Endothelial cell of umbilical vein (primary cell): ENCODE measurements around the gene C3orf80. TPM values are rescaled to one million over a fixed set of nuclear protein-coding genes. Genes with fewer than 3 reads are reported as not detected.

ENCODE experiments used
- BruUV-seq: library from RNA; stranded (reverse); fragments of 400-500 nt; replicated peaks from 2 replicates; lab custom pipeline; 2021; lab: Mats Ljungman, UMichigan
- CTCF ChIA-PET: fragments of 300-600, 350-600 bp; sonication (Branson Sonifier 250); formaldehyde crosslinking; loops from one replicate; lab custom pipeline; 2021; ENCODE audit warnings: antibody characterized with exemption, inconsistent platforms; lab: Charles Lee
- POLR2A ChIA-PET: fragments of 300-600, 350-600 bp; sonication (Branson Sonifier 250); formaldehyde crosslinking; loops from one replicate; lab custom pipeline; 2021; ENCODE audit warnings: antibody characterized with exemption, inconsistent platforms; lab: Charles Lee
- DNase-seq: peaks from one replicate; pipeline ENCODE4 v3.0.0-alpha.2; 2011; ENCODE audit warnings: low read depth, low spot score
- FAIRE-seq: peaks from 2 replicates; lab custom pipeline; 2011; peaks lifted over from hg19 to GRCh38; lab: Jason Lieb, UNC
- H2AFZ ChIP-seq: 2 replicates; pipeline ENCODE4 v1.6.0; 2012; ENCODE audit warnings: low read depth, low read length, control low read depth, inconsistent platforms
- H3K27ac ChIP-seq: 2 replicates; pipeline ENCODE4 v1.5.1; 2011; ENCODE audit warnings: low read depth, mild to moderate bottlenecking, control low read depth, low read length, moderate library complexity; ENCODE audit not compliant: insufficient read depth
- H3K27me3 ChIP-seq, 2 experiments: 2 replicates each; pipeline versions ENCODE4 v1.6.0 to v1.6.1; 2011; ENCODE audit warnings: low read length in 2 of 2, mixed read lengths in 1 of 2; ENCODE audit not compliant: control insufficient read depth in 2 of 2, insufficient read depth in 2 of 2
- H3K36me3 ChIP-seq, 2 experiments: 2 replicates in 1 of 2; 3 replicates in 1 of 2; pipeline ENCODE4 v1.5.1; 2011; ENCODE audit warnings: low read length in 2 of 2, mild to moderate bottlenecking in 1 of 2, moderate library complexity in 1 of 2; ENCODE audit not compliant: control insufficient read depth in 2 of 2, insufficient read depth in 2 of 2; ENCODE audit errors: extremely low read depth in 1 of 2
- H3K4me1 ChIP-seq: 3 replicates; pipeline ENCODE4 v1.5.1; 2011; ENCODE audit warnings: mild to moderate bottlenecking, low read length; ENCODE audit not compliant: control insufficient read depth, insufficient read depth; ENCODE audit errors: extremely low read depth
- H3K4me2 ChIP-seq: 2 replicates; pipeline ENCODE4 v1.6.1; 2011; ENCODE audit warnings: low read length, control low read depth, mixed read lengths; ENCODE audit not compliant: insufficient read depth
- H3K4me3 ChIP-seq, 3 experiments: fragments of 200-600 bp in 1 of 3; sonication (generic), shearing (Covaris generic) in 1 of 3; replicated peaks in 1 of 3; 2 replicates each; pipeline ENCODE4 v1.5.1; 2011 to 2016; ENCODE audit warnings: control low read depth in 3 of 3, low read length in 3 of 3, mild to moderate bottlenecking in 2 of 3, inconsistent platforms in 1 of 3, low read depth in 1 of 3, moderate library complexity in 1 of 3; ENCODE audit not compliant: insufficient read depth in 1 of 3
- H3K79me2 ChIP-seq: 2 replicates; pipeline ENCODE4 v1.6.0; 2012; ENCODE audit warnings: low read length, inconsistent platforms; ENCODE audit not compliant: control insufficient read depth, insufficient read depth
- H3K9ac ChIP-seq: replicated peaks from 2 replicates; pipeline ENCODE3; 2011; ENCODE audit warnings: low read length, control low read depth; ENCODE audit not compliant: insufficient read depth; ENCODE audit errors: extremely low read depth
- H3K9me1 ChIP-seq: replicated peaks from 3 replicates; pipeline ENCODE4 v1.6.0; 2011; ENCODE audit warnings: mild to moderate bottlenecking, low read length; ENCODE audit not compliant: control insufficient read depth, insufficient read depth; ENCODE audit errors: extremely low read depth
- H3K9me3 ChIP-seq: replicated peaks from 2 replicates; pipeline ENCODE4 v1.5.1; 2012; ENCODE audit warnings: low read length, inconsistent platforms; ENCODE audit not compliant: control insufficient read depth, insufficient read depth
- H4K20me1 ChIP-seq: replicated peaks from 2 replicates; pipeline ENCODE3; 2011; ENCODE audit warnings: mild to moderate bottlenecking, low read length; ENCODE audit not compliant: control insufficient read depth, insufficient read depth; ENCODE audit errors: extremely low read depth
- EZH2 ChIP-seq: IDR thresholded peaks from 2 replicates; pipeline ENCODE4 v1.6.1; 2012; ENCODE audit warnings: borderline replicate concordance, low read depth, mild to moderate bottlenecking, moderate library complexity, low read length, inconsistent platforms; ENCODE audit not compliant: severe bottlenecking
- FOS ChIP-seq: IDR thresholded peaks from 2 replicates; pipeline ENCODE4 v1.6.1; 2011; ENCODE audit warnings: mild to moderate bottlenecking, low read length, moderate library complexity, borderline replicate concordance; ENCODE audit not compliant: insufficient read depth
- GATA2 ChIP-seq: IDR thresholded peaks from 2 replicates; pipeline ENCODE4 v1.7.0; 2011; ENCODE audit warnings: low read depth, mild to moderate bottlenecking, moderate library complexity, mixed read lengths, low read length; ENCODE audit not compliant: insufficient read length, insufficient read depth
- JUN ChIP-seq: IDR thresholded peaks from 2 replicates; pipeline ENCODE4 v1.6.1; 2011; ENCODE audit warnings: borderline replicate concordance, low read depth; ENCODE audit not compliant: insufficient read length, insufficient read depth
- MYC ChIP-seq: IDR thresholded peaks from one replicate; pipeline ENCODE4 v1.6.1; 2011; ENCODE audit warnings: mild to moderate bottlenecking, low read depth, low read length
- POLR2A ChIP-seq: IDR thresholded peaks from 2 replicates; pipeline ENCODE4 v1.6.1; 2012; ENCODE audit warnings: low read depth, mild to moderate bottlenecking, control low read depth, low read length
- POLR2AphosphoS5 ChIP-seq: IDR thresholded peaks from 2 replicates; pipeline ENCODE4 v1.6.1; 2012; ENCODE audit warnings: low read depth, mild to moderate bottlenecking, control low read depth, low read length, moderate library complexity; ENCODE audit not compliant: insufficient read depth
- dilution Hi-C: fragments of 300-500 bp; cut with MboI; formaldehyde crosslinking; loops from one replicate; pipeline ENCODE4 v1.15.0; 2019; ENCODE audit warnings: low sequenced_read_pairs; ENCODE audit not compliant: extremely low pct_ligation_motif_present
- intact Hi-C: fragments of 100-400 bp; cut with micrococcal nuclease; formaldehyde crosslinking; loops from one replicate; pipeline ENCODE4 v1.10.0; 2022
- polyA plus RNA-seq, 4 experiments: library from polyadenylated mRNA; depleted of rRNA in 3 of 4; stranded (reverse) in 3 of 4; unstranded in 1 of 4; fragments of >200 nt; gene quantifications; 2 replicates each; pipeline versions ENCODE4 v1.2.1 to v1.2.3, GENCODE V29; 2011 to 2012; ENCODE audit warnings: missing spikeins in 1 of 4
- total RNA-seq: library from RNA; stranded (reverse); gene quantifications from 2 replicates; pipeline ENCODE4 v1.2.3, GENCODE V29; 2021
- TF ChIP-seq, protein P1 (sequence below), 2 donors: IDR thresholded peaks; 1 replicate in 1 of 2; 2 replicates in 1 of 2; pipeline ENCODE4 v1.5.1; 2011; ENCODE audit warnings: low read length in 2 of 2, mild to moderate bottlenecking in 2 of 2, moderate library complexity in 2 of 2, control low read depth in 1 of 2, inconsistent platforms in 1 of 2, low read depth in 1 of 2; ENCODE audit not compliant: insufficient read depth in 1 of 2; ENCODE audit errors: extremely low read depth in 1 of 2
- TF ChIP-seq, protein P2 (sequence below): IDR thresholded peaks from 2 replicates; pipeline ENCODE4 v1.6.1; 2011; ENCODE audit not compliant: insufficient read depth, insufficient read length

C3orf80 gene
- total and polyA plus RNA-seq, 2 donors (not counting 3 experiments of a cell fraction or from before 2014, with no cell fraction given), result 0.04 TPM; not detected in 1

DNA sequence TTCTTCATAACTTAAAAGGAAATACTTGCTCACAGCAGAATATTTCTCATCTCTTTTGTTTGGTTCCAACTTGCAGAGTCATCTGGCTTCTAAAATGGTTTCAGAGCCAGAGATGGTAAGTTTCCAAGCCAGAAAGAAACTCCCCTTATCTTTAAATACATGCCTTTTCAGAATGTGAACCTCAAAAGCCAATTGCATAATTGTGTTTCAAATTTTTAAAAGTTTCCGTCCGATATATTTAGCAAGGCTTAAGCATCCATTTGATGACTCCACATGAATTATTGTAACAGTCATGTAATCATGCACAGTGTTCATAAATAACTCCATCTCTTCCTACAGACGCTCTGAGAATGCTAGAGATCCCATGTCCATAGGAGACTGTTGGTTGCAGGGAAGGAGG lies 40.6 kb upstream of the C3orf80 start:
- H2AFZ ChIP-seq, result no peak overlapping the region

More for the DNA sequence above, 40.6 kb upstream of the C3orf80 start:
- ChIA-PET POLR2A (no interaction called here), CTCF (no interaction called here)
- no peak overlapping the region for H3K4me3 ChIP-seq
- no peak overlapping the region for H3K27ac ChIP-seq
- H3K4me2 ChIP-seq, result no peak overlapping the region
- DNase-seq (no peak), FAIRE-seq (no peak)
- H3K9ac ChIP-seq, result no peak overlapping the region
- no peaks in the 10 kb centered on the region for H3K9me3 ChIP-seq
- H3K9me1 ChIP-seq, result no peaks in the 10 kb centered on the region
- H3K79me2 ChIP-seq, result no peaks in the 10 kb centered on the region
- H3K36me3 ChIP-seq, result no peaks in the 10 kb centered on the region
- dilution Hi-C loops (no loop called here), intact Hi-C loops (no loop called here)
- peaks cover 11% of the 10 kb centered on the region for H3K4me1 ChIP-seq
- TF ChIP-seq POLR2AphosphoS5, result no peak
- no peak for TF ChIP-seq POLR2A
- TF ChIP-seq FOS, result no peak
- no peak for TF ChIP-seq EZH2
- TF ChIP-seq, protein P1, sequence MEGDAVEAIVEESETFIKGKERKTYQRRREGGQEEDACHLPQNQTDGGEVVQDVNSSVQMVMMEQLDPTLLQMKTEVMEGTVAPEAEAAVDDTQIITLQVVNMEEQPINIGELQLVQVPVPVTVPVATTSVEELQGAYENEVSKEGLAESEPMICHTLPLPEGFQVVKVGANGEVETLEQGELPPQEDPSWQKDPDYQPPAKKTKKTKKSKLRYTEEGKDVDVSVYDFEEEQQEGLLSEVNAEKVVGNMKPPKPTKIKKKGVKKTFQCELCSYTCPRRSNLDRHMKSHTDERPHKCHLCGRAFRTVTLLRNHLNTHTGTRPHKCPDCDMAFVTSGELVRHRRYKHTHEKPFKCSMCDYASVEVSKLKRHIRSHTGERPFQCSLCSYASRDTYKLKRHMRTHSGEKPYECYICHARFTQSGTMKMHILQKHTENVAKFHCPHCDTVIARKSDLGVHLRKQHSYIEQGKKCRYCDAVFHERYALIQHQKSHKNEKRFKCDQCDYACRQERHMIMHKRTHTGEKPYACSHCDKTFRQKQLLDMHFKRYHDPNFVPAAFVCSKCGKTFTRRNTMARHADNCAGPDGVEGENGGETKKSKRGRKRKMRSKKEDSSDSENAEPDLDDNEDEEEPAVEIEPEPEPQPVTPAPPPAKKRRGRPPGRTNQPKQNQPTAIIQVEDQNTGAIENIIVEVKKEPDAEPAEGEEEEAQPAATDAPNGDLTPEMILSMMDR (IDR thresholded peaks at IDR 0.05; ENCODE audit: extremely low read depth in 1 of 2, insufficient read depth in 1 of 2, low read depth in 1 of 2, low read length in 2 of 2), result no peak
- TF ChIP-seq MYC, result no peak
- no peak for TF ChIP-seq JUN
- TF ChIP-seq, protein P2, sequence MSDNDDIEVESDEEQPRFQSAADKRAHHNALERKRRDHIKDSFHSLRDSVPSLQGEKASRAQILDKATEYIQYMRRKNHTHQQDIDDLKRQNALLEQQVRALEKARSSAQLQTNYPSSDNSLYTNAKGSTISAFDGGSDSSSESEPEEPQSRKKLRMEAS, result no peak
- TF ChIP-seq GATA2, result no peak
- no TSS peak for BruUV-seq
- H4K20me1 ChIP-seq, result no peaks in the 10 kb centered on the region
- H3K27me3 ChIP-seq, result peaks cover 0 to 3% of the 10 kb centered on the region in 2 experiments
